HG03575 (cell line): ENCODE data around the gene CD164L2.

Experiments used
- ATAC-seq: cut with Tn5 transposase; IDR thresholded peaks from one replicate; pipeline ENCODE4 v1.9.1; 2021; ENCODE audit not compliant: unreplicated experiment, insufficient number of reproducible peaks, low FRiP score; ENCODE audit errors: extremely low read depth

Gene CD164L2

GRCh38 chr1:27353629-27354028 lies 29.5 kb downstream of the CD164L2 start:
- ATAC-seq = no peak

DNA sequence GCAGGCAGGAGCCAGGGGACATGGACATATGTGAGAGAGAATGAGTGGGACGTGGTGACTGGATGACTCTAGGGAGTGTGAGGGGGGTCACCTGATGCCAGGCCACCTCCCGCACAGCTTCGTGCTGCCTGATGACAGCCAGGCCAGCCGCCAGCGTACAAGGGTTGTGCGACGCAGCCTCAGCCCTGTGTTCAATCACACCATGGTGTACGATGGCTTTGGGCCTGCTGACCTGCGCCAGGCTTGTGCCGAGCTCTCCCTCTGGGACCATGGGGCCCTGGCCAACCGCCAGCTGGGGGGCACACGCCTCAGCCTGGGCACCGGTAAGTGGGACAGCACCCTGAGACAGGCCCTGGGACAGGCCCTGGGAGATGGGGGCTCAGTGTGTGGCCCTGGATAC lies 30.0 kb downstream of the CD164L2 start:
- no peak for ATAC-seq

DNA sequence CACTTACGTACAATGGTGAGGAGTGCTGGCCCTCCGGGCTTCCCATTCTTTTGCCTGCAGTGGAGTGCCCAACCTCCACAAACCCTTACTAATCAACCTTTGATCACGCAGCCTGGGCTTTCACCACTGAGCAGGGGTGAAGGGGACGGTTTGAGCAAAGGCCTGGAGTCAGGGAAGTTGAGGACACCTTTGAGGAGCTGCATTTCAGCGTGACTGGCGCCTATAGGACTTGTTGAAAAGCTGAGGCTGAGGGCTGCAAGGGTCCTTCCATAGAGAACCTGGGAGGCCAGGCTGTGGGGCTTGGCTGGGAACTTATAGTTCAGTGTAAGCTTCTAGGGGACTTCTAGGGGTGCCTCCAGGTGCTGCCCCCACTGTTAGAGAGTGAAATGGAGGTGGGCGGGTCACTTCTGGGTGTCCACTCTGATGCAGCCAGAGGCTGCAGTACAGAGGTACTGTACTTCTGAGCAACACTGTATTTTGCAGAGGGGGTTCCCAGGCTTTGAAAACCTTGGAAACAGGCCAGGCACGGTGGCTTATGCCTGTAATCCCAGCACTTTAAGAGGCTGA lies 31.5 kb downstream of the CD164L2 start:
- no peak for ATAC-seq

GRCh38 chr1:27350663-27351540 lies 32.2 kb downstream of the CD164L2 start:
- no peak for ATAC-seq

DNA sequence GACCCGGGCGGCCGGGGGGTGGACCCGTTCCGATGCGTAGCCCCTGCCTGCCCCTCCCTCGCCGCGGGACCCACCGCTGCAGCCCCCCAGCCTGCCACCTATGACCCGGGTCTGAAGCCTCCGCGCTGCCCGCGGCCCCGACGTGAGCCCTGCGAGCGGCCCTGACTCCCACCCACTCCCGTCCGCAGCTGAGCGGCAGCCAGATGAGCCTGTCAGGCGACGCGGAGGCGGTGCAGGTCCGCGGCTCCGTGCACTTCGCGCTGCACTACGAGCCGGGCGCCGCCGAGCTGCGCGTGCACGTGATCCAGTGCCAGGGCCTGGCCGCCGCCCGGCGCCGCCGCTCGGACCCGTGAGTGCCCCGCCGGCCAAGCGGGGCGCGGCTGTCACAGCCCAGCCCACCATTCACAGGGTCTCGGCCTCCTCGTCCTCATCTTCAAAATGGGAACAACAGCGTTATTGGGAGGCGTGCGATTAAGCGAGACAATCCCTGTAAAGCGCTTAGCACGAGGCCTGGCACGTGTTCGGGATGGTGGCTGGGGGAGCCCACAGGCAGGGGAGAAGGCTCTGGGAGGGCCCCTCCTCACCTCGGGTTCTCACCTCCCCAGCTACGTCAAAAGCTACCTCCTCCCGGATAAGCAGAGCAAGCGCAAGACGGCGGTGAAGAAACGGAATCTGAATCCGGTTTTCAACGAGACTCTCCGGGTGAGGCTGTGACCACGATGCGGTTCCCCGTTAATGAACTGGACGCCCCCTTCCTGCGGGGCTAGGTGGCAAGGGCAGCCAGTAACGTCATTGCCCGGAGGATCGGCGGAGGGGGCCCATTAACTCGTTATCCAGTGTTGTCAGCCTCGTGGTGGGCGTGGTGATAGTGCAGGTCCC lies 33.1 kb downstream of the CD164L2 start:
- ATAC-seq = no peak

GRCh38 chr1:27348861-27349783 lies 34.0 kb downstream of the CD164L2 start:
- no peak for ATAC-seq

DNA sequence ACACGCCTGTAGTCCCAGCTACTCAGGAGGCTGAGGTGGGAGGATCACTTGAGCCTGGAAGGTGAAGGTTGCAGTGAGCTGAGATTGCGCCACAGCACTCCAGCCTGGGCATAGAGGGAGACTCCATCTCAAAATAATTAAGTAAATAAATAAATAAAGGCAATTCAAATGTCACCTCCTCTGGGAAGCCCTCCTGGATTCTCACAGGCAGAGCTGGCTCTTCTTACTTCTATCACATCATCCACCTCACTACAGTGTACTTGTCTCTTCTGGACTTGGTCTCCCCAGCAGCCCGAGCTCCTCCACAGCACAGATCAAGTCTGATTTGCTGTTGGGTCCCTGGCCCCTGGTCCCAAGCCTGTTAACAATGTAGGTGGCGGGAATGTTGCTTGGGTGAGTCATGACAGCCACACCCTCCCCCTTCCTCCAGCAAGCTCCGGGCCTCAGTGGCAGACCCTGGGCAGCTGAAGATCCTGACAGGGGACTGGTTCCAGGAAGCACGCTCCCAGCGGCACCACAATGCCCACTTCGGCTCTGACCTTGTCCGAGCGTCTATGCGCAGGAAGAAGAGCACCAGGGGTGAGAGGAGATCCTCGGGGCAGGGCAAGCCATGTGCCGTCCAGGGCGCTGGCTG lies 36.0 kb downstream of the CD164L2 start:
- ATAC-seq = no peak

DNA sequence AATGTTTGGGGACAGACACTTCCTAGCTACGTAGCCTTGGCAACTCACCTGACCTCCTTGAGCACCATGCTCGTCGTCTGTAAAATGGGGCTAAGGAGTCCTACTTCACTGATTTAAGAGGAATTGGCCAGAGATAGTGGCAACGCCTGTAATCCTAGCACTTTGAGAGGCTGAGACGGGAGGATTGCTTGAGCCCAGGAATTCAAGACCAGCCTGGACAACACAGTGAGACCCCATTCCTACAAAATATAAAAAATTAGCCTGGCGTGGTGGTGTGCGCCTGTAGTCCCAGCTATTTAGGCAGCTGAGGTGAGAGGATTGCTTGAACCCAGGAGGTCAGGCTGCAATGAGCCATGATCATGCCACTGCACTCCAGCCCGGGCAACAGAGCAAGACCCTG lies 36.8 kb downstream of the CD164L2 start:
- ATAC-seq = no peak

DNA sequence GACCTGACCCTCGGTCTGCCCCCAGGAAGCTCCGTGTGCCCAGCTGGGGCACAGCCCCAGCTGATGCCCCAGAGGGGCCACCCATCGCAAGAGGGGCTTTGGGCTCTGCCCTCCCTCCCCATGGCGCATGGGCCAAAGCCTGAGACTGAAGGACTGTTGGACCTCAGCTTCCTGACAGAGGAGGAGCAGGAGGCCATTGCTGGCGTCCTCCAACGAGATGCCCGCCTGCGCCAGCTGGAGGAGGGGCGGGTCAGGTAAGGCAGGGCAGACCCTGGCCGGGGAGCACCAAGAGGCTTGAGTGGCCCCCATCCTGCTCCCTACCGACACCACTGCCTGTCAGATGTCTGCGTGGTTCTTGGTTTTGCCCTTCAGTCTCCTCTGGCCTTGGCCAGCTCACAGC lies 37.9 kb downstream of the CD164L2 start:
- ATAC-seq = no peak

DNA sequence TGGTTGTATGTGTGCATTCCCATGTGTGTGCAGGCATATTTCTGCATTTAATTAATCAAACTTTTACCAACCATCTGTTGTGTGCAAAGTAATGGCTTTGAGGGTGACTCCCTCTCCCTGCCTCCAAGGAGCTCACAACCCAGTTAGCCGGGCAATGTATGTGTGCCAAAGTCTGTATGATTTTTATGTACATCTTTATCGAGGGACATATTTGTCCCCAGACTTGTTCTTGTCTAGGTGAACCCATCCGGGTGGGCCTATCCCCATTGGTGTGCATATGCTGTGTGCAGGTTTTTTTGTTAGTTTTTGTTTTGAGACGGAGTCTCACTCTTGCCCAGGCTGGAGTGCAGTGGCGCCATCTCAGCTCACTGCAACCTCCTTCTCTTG lies 39.5 kb downstream of the CD164L2 start:
- ATAC-seq = no peak

GRCh38 chr1:27342778-27343638 lies 40.1 kb downstream of the CD164L2 start:
- no peak for ATAC-seq

GRCh38 chr1:27342391-27342777 lies 40.7 kb downstream of the CD164L2 start:
- ATAC-seq = no peak

DNA sequence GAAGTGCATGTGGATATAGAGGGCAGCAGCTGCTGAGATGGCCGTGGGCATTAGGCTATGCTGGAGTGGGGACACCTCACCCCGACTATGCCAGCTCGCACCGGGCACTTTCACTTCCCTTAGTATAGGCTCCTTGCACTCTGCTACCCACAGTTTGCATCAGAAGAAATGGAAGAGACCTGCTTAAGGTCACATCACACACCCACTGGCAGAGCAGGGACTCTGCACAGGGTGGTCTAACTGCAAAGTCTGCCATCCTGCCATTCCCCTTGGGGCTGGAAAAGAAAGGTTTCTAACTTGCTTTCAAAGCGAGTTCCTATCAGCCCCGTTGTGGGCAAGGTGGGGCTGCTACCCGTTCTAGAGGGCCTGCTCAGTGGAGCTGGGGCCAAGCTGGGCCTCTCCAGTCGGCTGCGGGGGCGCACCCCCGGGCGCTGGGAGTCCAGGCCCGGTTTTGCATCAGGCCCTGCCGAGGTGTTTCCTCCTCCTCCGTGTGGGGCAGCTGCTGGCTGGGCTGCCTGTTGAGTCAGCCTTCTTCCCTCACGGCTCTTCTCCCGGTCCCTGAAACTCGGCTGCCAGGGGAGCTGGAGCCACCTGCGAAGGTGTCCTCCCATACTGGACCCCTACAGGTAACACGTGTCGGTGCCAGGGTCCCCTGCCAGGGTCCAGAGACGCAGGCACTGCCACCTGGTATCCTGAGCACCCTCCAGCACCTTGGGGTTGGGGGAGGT lies 41.4 kb downstream of the CD164L2 start, which contains the start of gene SYTL1:
Gene SYTL1 (plus strand): TSS at position 498 of the 728 bp plus-strand sequence. CDS start 3,313 bp downstream, outside the sequence.
- ATAC-seq = no peak

DNA sequence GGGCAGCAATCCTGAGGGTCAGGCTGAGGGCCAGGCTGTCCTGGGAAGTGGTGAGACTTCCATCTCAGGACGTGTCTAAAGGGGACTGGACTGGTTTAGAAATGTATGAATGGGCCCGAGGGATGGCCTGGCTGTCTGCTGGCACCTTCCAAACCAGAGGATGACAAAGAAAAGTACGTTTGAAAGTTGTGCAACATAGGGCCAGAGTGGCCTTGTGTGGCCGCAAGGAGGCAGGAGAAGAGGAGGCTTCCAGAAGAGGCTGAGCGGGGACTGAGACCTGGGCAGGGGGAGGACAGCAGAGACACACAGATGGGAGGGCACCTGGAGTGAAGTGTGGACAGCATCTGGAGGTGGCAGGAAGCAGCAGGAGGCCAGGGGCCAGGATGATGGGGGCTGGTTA lies 43.9 kb downstream of the CD164L2 start:
- ATAC-seq = no peak

DNA sequence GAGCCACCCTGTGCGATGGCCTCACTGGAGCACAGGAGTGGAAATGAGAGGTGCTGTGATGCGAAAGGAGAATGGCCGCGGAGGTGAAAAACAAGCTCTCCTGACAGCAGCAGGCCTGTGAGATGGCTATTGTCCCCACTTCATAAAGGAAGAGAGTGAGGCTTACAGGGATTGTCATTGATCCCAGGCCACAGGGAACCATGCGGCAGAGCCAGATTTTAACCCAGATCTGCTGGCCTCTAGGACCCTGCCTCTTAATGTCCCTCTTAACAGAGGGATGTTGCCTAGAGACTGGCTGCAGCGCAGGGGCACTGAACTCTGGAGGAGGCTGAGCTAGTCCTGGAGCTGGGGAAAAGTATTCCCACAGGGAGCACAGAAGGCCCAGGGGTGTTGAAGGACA lies 44.4 kb downstream of the CD164L2 start:
- ATAC-seq = no peak

DNA sequence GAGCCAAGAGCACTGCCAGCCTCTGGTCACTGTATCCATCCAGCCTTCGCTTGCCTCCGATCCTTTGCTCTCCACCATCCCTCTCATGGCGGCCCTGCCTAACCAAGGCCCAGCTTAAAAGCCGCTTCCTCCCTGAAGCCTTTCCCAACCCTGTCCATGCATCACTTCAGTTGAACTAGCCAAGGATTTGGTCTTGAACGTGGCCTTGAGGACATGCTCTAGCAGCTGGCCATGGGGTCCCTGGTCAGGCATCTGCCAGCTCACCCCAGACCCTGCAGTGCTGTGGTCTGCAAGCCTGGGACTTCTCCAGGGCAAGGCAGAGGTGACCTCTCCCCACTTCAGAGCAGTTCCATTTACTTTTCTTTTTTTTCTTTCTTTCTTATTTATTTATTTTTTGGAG lies 46.4 kb downstream of the CD164L2 start:
- ATAC-seq = no peak
